GM18867 (cell line): ENCODE measurements around the gene ENDOD1.

Experiments
- ATAC-seq: cut with Tn5 transposase; IDR thresholded peaks from one replicate; pipeline ENCODE4 v1.9.1; 2021; ENCODE audit warnings: mild to moderate bottlenecking, moderate library complexity; ENCODE audit not compliant: unreplicated experiment

ENDOD1 gene

DNA sequence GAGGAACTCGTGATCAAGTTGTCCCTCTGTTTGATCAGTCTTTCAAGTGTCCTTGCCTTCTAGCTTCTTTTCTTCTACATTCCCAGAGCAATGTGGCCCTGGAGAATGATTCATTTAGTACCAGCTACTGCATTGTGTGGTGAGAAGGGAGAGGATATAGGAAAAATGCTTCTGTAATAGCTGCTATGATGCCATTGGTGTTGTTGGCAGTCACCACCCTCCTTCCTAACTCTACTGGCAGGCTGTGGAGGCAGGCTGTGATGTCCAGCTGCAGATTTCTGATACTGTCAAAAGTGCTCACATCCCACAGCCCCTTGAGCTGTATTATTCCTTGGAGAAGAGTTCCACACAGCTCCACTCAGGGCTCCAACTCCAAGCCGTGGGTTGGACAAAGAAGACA, 52.8 kb downstream of the ENDOD1 start:
- ATAC-seq = no peak

DNA sequence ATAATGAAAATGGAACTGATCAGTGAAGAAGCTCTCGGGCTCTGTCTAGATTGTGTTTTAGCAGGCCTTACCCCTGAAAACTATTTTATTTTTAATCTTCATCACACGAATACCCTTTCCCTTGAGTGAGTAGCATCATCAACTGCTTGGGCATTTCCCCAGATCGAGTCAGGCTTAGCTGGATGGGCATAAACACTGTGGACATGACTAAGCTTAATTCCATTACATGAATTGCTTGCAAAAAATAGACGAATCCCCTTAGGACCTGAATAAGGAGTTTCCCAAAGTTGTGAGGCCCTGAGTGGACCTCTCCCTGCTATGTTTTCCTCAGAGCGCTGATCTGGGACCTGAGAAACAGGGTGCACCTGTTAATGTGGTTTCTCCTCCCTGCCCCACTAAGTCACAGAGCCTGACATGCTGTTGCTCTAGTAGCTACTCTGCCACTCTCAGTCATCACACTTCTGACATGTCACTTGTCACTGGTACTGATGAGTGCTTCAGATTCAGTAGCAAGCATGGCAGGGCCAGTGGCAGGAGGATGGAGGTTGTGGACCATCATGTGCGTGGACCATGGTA, 53.5 kb downstream of the ENDOD1 start:
- no peak for ATAC-seq

DNA sequence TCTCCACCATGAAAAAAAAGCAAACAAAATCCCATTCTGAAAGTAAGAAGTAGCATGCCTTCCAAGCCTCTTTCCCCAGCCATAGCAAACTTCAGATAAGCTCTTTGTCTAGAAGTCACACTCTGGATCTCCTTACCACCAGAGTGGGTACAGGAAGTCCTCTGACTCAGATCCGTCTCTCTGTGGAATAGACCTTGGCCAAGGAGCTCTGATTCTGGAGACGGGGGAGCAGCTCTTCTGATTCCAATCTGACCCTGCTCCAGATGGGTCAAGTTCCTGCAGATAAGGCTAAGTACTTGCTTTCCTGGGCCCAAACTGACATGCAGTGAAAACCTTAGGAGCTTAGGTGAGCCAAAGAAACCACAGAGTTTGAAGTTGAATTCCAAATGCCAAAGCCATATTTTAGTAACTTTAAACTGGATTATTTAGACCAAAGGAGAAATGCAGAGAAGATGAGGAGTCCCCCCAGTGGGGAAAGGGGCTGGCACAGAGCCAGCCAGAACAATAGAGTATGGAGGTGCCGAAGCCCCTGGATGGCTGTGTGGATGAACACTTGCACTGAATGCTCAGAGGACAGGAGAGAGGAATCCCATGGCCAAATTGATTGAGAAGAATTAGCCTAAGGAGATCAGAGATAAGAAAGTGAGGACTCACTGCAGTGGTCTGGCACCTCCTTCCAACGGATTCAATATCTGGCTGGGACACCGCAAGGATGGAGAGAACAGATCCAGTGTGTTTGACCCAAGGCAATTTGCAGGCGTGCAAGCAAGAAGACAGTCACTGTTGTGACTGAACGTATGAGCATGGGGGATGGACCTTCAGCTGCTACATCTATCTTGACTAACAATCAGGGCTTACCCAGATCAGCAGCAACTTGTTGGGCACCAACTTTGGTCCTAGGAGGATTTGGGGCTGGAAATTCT, 54.9 kb downstream of the ENDOD1 start:
- ATAC-seq = no peak

DNA sequence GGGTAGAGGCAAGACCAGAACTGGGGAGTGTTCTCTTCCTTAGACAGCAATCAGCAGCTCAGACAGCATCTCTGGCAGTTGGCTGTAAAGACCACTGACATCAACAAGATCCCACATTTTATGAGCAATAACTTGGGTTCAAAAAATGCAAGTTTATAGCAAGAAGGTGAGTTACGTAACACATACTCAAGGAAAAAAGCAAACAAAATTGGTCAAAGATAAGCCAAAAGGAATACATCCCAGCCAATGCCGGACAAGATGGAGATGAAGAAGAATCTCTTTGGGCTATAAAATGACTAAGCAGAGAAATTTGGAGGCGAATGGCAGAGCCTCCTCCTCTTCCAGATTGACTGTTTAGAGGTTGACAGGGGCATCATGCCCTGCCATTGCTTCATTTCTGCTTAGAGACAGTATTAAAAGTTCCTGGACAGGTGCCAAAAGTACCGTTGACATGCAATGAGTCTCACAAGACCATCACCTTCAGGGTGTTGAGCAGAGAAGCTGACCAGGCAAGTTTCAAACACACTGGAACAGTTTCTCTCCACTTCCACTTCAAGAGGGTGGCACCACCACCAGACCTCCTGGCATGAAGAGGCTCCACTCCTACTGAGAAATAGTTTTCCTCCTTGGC, 55.9 kb downstream of the ENDOD1 start:
- ATAC-seq = no peak

DNA sequence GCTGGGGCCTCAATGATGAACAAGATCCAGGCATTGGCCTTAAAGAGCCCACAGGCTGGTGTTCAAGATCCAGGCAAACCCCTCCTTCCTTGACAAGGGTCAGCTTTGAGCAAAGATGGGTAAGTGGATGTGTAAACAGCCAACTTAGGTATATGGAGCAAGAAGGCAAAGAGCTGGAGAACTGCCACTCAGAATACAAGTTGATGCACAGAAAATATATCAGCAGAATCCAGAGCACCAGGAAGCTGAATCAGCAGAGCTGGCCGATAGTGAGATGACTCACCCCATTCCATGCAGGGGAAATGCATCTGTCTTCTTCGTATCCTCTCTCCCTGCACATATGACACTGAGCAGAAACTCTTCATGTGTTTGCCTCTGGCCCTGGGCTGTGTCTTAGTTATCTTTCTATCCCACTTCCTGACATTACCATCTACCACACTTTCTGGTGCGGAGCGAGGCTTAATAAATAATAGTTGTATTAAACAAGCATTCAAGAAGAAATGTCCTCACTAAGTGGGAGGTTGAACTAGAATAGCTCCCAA, 57.8 kb downstream of the ENDOD1 start:
- no peak for ATAC-seq

DNA sequence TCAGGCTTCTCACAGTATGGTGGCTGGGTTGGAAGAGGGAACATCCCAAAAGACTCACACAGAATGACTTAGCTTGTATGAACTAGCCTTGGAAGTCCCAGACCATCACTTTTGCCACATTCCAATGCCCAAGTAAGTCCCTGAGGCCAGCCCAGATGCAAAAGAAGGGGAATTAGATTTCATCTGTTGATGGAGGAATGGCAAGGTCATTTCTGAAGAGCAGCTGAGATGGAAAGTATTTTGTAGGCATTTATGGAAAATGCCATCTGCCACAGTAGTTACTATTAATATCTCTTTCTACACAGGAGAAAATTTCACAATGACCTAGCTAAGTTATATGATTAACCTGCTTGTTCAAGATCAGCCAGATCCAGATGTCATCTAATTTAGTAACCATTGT, 58.8 kb downstream of the ENDOD1 start:
- no peak for ATAC-seq

DNA sequence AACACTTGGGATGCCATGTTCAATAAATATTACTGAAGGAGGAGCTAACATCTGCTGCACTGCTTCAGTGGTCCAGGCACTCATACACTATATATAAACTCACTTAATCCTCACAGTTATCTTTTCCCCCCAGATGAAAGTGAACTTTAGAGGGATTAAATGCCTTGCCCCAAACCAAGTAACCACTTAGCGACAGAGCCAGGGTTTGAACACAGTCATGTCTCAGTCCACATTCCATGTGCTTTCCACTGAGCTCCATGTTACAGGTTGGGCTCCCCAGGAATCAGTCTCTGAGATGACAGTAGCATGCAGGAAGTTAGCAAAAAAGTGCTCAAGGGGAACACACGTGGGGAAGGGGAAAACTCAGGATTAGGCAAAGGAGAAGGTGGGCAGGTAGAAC, 59.3 kb downstream of the ENDOD1 start:
- no peak for ATAC-seq

DNA sequence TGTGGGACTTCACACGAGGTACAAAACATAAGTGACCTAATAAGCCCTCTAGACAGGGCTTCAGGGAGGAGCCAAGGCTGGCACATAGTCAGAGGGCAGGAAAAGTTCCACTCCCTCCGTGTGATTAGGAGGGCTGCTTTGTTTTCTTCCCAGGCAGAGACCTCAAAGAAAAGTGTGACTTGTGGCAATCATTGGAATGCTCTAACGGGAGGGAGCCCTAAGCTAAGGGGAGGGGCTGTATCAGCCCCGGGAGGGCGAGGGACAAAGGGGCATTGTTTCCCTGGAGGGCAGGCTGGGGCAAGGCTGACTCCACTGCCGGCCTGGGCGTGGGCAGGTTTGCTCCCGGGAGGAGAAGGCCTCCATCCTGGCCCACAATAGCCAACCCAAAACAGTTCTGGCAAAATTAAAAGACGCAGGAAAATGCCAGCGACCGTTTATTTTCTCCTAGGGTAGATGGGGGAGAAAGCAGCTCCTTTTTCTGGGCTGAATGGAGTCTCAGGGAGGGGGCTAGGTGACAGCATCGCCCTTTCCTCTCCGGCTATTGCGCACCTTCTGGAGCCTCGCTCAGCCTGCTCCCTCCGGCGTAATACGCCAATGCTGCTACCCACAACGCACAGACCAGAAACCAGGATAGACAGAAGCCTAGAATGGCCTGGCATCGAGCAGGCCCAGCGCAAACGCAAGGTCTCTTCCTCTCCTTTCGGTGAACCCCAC, 60.2 kb downstream of the ENDOD1 start:
- ATAC-seq = no peak

DNA sequence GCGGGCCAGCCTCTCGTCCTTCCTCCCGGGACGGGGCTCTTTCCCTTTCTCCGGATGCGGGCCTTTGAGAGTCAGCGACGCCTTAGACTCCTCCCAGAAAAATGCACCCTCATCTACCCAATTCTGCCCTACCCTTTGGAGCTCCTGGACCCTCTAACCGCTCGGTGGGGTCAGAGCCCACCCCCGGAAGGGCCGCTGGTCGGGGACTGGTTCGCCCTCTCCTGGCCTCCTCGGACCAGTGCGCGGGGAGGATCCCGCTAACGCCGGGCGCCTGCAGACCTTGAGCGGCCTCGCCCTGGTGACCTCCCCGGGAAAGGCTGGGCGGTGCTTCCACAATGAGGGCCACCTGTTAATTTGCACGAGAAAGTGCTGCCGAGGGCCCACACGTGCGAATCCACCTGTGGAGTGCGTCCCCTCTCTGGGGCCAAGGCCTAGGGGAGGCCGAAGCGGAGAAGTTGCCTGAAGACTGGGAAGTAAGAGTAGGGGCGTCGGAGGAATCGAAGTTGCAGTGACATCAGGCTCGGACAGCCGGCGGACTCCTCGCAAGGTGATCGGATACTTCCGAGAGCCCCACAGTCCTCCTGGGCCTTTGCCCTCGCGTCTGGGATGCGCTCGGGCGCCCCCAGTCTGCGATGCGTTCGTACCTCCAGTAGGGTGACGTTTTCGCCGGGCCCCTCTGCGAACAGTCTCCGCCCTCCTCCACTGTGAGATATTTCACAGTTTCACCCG, 61.5 kb downstream of the ENDOD1 start:
- ATAC-seq = peak; percentile 92

DNA sequence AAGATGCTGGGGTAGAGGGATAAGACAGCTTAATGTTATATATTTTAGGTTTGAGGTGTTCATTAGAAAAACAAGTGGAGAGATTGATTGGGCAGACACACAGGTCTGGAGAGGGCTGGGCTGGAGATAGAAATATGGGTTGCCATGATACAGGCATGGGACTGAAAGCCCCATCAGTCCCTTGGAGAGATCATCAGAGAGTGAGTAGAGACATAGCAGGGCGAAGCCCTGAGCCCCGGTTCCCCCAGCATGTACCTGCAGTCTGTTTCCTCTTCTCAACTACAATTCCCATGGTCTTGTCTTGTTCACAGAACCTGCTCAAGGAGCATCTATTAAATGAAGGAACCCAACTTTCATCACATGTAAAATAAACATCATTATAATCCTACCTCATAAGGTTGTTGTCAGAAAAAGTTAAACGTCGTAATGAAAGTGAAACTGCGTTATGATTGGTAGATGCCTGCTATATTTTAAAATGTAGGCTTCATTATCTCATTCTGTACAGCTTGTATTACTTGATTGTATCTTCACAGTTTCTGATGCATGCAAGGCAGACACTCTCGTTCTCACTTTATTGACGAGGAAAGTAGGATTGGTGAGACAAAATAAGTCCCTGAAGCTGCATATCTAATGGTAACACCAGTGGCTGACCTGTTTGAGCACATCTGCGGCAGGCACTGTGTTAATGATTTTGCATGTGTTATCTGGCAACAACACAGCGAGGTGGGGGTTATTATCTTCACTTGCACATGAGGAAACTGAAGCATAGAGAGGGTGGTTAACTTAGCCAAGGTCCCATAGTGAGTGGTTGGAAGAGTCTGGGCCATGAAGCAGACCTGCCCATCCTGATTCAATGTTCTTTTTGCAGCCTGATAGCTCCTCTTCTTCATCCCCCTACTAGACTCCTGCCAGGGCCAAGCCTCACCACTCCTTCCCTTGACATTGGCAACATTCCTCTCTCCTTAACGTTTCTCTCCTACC, 63.5 kb downstream of the ENDOD1 start:
- ATAC-seq = no peak

DNA sequence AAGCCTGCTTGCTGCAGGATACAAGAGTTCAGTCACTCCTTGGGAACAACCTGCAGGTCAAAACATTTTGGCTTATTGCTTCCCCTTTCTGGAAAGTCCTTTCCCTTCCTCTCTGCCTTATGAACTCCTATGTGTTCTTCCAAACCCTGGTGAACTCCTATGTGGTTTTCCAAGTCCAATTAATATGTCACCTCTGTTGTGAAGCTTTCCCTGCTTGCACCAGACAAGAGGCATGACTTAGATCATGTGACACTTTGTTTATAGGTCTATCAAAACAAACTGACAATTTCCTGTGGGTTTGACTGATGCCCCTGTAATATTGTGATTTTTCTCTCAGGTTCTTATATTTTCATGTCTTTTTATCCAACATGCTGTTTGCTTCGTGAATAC, 64.2 kb downstream of the ENDOD1 start:
- no peak for ATAC-seq

DNA sequence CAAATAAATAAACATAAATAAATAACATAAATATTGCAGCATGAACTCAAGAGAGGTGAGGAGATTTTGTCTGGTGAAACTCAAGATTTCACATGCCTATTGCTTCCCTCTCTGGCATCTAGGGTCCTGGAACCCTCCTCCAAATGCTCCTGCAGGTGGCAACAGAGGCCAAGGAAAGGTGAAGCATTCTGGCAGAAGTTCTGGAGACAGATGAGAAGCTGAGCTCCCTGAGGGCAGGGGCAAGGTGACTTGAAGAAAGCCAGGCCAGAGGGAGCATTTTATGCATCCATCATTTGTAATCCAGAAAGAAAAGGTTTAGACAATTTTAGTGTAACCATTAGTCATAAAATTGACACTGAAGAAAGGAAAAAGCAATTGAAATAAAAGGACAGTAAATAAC, 64.9 kb downstream of the ENDOD1 start:
- no peak for ATAC-seq

DNA sequence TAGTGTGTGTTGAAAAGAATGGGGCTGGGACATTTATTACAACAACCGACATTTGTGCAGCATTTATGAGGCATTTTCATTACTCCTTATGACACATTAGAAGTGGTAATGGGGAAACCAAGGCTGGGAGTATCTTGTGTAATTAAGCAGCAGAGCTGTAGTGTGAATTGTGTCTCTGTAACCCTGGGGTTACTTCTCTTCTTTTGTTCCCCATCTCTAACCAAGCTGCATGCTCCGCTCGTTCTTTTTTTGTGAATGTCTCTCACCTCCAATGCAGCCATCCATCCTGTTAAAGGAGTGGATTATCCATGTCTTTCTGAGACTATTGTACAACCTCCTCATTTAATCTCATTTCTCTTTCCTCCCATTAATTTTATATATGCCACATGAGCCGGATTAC, 65.7 kb downstream of the ENDOD1 start:
- ATAC-seq = no peak

DNA sequence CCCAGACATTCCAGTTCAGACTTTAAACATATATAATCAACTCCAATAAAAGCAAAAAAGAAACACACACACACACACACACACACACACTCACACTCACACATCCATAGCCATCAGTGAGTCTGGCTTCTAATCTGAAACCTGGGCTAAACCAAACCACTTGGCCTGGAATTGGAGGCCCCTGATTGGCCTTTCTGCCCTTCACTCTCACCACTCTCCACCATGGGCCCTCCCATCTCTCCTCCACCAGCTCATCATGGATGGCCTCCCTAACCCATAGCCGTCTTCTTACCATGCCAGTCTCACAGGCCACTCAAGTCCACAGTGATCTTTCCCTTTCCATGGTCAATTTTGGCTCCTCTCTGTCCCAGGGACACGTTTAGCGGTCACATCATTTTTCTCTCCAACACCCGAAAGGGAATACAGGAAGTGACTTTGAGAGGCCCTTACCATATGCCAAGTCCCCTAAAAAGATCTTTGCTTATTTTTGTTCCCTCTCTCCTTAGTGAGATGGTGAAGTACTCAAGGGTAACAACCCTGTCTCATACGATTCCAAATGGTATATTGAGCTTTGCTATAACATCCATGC, 66.6 kb downstream of the ENDOD1 start:
- ATAC-seq = no peak

DNA sequence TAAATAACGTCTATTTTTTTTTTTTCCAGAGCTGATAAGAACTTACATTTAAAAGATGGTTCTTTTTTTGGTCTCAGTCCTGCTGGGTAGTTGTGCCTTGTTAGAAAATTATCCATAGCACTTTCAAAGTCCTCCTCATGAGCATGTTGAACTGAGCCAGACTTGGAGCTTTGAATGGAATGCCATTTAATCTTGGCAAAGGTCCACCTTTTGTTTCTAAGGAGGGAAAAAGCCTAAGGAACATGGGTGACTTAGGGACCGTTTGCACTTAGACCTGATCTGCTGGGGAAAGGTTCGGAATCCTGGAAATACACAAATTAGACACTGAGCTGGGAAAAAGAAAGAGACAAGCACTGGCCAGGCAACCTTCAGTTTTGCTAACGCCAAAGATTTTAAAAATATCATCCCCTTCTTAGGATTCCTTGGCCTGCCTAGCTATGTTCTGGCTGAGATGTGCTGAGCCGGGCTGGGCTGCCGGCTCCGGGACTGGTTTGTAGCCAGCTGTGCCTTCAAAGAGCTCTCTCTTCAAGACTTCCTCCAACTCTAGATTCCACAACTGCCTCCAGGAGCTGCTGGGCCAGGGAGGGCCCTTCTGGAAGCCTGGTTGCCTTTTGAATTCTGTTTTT, 67.4 kb downstream of the ENDOD1 start:
- ATAC-seq = no peak

DNA sequence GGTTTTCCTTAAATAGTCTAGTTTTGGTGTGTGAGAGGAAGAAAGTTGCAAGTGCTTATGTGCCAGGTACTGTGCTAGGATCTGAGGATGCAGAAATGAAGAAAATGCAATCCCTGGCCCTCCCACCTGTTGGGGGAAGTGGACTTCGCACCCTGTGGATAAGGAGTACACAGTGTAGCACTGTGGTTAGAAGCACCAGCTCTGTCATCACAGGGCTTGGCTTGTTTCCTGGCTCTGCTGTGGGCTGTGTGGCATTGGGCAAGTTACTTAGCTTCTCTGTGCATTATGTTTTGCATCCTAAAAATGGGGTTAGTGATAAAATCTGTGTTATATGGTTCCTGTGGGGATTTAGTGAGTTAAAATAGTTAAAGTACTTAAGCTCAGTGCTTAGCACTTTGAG, 68.2 kb downstream of the ENDOD1 start:
- ATAC-seq = no peak

DNA sequence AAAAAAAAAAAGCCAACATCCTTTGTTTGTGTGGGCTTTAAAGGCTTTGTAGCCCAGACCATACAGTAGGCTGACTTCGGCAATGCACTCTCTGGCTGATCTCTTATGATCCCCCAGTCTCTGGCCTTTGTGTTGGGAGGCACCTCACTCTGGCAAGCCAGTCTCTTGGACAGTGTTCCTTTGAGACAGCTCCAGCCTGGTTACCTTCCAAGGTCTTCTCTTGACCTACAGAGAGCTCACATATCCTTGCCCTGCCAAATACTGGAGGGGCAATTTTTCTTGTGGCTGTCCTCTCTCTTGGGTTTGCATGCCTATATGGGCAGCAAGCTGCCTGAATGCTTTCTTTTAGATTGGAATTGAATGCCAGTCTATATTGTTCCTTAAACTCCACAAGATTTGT, 71.6 kb downstream of the ENDOD1 start:
- no peak for ATAC-seq

DNA sequence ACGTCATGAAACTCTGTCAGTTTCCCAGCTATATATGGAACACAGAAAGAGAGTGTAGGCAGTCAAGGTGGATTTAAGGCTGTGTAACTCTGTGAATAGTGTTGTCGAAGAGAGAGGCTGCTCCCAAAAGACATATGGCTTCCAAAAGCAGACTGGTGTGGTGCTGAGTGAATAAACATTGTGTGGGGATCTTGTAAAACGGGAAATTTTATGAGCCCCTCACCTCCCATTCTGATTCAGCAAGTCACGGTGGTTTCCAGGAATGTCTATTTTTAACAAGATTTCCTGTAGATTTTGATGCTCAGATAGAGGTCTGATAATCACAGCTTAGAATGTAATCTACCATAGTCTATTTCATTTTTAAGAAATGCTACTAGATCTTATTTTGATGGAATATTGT, 73.5 kb downstream of the ENDOD1 start:
- ATAC-seq = no peak

DNA sequence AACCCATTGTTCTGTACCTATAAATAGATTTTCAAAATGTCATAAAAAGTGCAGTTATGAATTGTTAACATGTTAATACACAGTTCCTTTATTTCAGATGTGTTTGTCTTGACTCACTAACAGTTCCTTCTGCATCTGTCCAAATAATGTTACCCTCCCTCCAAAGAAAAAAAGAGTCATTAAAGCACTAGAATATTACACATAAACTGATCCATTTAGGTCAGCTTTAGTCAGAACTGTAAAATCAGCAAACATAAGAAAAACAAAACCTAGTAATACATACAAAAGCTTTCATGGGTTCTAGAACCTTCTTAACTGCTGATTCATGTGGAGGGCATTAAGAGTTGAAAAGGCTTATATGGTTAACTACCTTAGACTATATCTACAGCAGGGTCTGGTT, 76.0 kb downstream of the ENDOD1 start:
- no peak for ATAC-seq
